Epithelial cell of esophagus (primary cell): ENCODE measurements around the gene C16orf89.

Experiments used
- DNase-seq: peaks from one replicate; pipeline ENCODE4 v3.0.0; 2010; ENCODE audit warnings: low read depth
- H3K4me3 ChIP-seq: 2 replicates; pipeline ENCODE4 v1.5.1; 2011; ENCODE audit warnings: mild to moderate bottlenecking, low read length, control low read depth
- TF ChIP-seq, protein P1 (sequence below): IDR thresholded peaks from 2 replicates; pipeline ENCODE4 v1.5.1; 2011; ENCODE audit warnings: low read depth, mild to moderate bottlenecking, low read length, control low read depth, inconsistent platforms; ENCODE audit not compliant: insufficient read depth; ENCODE audit errors: missing control alignments

Gene C16orf89

DNA sequence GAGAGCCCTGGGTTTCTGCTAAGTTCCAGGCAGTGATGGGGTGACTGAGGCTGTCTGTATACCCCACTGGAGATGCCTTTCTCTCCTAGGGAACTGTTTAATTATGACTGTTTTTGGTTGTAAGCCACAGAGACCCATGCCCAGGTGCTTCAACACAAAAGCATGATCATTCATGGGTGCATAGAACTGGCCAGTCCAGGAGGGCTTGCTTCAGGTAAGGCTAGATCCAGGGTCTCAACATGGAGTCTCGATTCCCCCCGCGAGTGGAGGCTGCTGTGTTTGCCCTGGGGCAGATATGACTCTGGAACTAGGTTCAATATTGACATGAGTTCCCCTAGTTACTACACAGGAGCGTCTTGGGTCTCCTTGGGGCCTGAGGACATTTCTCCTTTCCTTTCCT is 49.9 kb downstream of the C16orf89 start:
- DNase-seq = no peak
- TF ChIP-seq, protein P1, sequence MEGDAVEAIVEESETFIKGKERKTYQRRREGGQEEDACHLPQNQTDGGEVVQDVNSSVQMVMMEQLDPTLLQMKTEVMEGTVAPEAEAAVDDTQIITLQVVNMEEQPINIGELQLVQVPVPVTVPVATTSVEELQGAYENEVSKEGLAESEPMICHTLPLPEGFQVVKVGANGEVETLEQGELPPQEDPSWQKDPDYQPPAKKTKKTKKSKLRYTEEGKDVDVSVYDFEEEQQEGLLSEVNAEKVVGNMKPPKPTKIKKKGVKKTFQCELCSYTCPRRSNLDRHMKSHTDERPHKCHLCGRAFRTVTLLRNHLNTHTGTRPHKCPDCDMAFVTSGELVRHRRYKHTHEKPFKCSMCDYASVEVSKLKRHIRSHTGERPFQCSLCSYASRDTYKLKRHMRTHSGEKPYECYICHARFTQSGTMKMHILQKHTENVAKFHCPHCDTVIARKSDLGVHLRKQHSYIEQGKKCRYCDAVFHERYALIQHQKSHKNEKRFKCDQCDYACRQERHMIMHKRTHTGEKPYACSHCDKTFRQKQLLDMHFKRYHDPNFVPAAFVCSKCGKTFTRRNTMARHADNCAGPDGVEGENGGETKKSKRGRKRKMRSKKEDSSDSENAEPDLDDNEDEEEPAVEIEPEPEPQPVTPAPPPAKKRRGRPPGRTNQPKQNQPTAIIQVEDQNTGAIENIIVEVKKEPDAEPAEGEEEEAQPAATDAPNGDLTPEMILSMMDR = no peak

DNA sequence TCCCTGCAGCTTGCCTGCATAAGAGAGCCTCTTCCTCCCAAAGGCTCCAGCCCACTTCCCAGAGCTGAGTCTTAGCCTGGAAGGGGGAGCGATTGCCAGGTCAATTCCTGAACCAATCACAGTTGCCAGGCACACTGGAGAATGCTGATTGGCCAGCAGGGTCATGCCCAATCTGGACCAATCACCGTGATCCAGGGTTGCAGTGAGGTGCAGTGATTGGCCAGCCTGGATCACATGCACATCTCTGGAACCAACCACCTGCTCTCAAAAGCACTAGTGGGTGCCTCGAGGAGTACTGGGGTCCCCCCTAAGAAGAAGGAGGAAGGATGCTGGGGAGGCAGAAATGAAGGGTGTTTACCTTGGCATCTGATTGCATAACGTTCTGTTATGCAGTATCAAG is 50.4 kb downstream of the C16orf89 start:
- TF ChIP-seq, protein P1 = no peak
- no peak overlapping the region for H3K4me3 ChIP-seq
- DNase-seq = no peak

More for the DNA sequence above, 49.9 kb downstream of the C16orf89 start:
- H3K4me3 ChIP-seq = no peak overlapping the region

DNA sequence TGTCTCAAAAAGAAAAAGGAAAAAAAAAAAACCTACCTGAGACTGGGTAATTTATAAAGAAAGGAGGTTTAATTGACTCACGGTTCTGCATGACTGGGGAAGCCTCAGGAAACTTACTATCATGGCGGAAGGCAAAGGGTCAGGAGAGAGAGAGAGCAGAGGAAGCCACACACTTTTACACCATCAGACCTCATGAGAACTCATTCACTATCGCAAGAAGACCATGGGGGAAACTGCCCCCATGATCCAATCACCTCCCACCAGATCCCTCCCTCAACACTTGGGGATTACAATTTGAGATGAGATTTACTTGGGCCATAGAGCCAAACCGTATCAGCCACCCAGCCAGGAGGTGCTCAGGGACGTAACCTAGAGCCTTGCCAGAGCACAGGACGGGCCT is 52.9 kb downstream of the C16orf89 start:
- TF ChIP-seq, protein P1 = no peak
- no peak for DNase-seq
- no peak overlapping the region for H3K4me3 ChIP-seq

DNA sequence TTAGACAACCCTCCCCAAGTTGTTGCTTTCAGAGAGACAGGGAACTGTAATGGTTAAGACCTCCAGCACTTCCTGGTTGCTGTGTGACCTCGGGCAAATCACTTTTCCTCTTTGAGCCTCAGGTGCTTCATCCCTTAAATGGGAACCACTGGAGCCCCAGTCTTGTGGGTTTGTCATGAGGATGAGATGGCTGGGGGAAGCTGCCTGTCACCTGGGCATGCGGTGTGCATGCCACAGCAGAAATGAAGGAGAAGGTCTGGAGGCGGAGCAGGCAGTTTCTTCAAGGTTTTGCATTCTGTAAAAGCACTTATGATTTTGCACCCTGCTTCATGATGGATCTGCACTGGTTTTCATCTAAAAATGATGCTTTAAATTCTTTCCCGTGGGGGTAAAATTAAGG is 54.1 kb downstream of the C16orf89 start:
- H3K4me3 ChIP-seq = no peak overlapping the region
- no peak for DNase-seq
- TF ChIP-seq, protein P1 = no peak

DNA sequence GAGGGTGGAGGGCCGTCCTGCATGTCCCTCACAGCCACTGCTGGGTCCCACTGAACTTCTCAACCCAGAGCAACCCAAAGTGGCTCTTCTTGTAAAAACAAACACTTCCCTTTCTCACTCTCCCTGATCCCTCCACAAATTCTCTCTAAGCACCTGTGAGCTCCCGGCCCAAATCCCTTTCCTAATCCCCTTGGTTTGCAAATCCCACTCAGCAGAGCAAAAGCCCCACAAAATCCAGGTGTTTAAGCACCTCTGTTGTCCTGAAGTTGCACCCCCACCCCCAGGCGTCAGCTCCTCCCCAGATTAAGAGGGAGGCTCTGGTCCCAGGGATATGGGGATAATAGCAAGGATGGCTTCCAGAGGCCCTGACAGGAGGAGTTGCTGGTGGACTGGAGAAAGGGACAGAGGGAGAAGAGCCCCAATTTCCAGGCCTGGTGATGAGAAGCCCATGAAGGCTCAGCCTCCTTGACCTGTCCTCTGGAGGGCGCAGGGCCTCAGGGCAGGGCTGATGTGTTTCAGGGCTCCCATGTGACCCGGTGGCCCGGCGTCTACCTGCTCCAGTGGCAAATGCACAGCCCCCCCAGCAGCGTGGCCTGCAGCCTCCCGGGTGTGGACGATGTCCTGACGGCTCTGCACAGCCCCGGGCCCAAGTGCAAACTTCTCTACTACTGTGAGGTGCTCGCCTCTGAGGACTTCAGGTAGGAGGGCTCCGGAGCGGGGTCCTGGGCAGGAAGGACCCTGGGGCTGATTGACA is 55.0 kb downstream of the C16orf89 start:
- TF ChIP-seq, protein P1 = no peak
- H3K4me3 ChIP-seq = no peak overlapping the region
- no peak for DNase-seq

DNA sequence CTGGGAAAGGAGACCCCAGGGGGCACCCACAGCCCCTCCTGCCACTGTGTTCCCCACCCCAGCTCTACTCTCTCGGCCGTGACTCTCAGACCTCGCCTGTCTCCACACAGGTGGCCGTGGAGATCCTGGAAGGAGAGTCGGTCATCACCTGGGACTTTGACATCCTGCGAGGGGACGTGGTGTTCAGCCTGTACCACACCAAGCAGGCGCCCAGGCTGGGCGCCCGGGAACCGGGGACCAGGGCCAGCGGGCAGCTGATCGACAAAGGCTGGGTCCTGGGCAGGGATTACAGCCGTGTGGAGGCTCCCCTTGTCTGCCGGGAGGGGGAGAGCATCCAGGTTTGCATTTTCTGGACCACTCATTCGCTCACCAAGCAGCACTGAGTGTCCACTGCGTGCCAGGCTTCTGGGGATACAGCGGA is 57.4 kb downstream of the C16orf89 start:
- no peak for DNase-seq
- TF ChIP-seq, protein P1 = no peak
- no peak overlapping the region for H3K4me3 ChIP-seq

DNA sequence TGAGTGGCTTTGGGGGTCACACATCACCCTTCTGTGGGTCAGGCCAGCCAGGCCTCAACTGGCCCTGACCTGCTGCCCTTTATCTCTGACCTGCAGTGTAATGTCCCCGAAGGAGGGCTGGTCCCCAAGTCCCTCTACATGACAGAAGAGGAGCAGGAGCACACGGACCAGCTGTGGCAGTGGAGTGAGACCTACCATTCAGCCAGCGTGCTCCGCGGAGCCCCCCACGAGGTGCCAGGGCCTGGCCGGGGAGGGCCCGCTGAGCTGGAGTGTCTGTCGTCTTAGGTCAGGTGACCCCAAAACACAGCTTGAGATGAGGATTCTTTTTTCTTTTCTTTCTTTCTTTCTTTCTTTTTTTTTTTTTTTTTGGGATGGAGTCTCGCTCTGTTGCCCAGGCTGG is 58.5 kb downstream of the C16orf89 start:
- no peak for DNase-seq
- no peak overlapping the region for H3K4me3 ChIP-seq
- TF ChIP-seq, protein P1 = no peak
